Activated naive CD4-positive, alpha-beta T cell treated with anti-CD3 and anti-CD28 coated beads, Interleukin-2, amount 10 ng/mL, durations not matched to agents 7 days and 5 days (primary cell): ENCODE measurements around the gene MTPN.

Source experiments
- CTCF ChIA-PET: fragments of 350-600 bp; sonication (Branson Sonifier 250); formaldehyde crosslinking; loops from one replicate; lab custom pipeline; 2021; ENCODE audit warnings: antibody characterized with exemption; lab: Charles Lee
- DNase-seq: peaks from one replicate; pipeline ENCODE4 v3.0.0-alpha.2; 2020
- H3K27ac Mint-ChIP-seq: one replicate; pipeline ENCODE4 v1.8.0; 2021; ENCODE audit warnings: mild to moderate bottlenecking, moderate library complexity, mixed read lengths
- H3K27me3 Mint-ChIP-seq: one replicate; pipeline ENCODE4 v1.8.0; 2021; ENCODE audit warnings: mild to moderate bottlenecking, mixed read lengths
- H3K36me3 Mint-ChIP-seq: one replicate; pipeline ENCODE4 v1.8.0; 2021; ENCODE audit warnings: mixed read lengths
- H3K4me1 Mint-ChIP-seq: one replicate; pipeline ENCODE4 v1.8.0; 2021; ENCODE audit warnings: mixed read lengths
- H3K4me3 Mint-ChIP-seq: one replicate; pipeline ENCODE4 v1.8.0; 2021; ENCODE audit warnings: mild to moderate bottlenecking, moderate library complexity, mixed read lengths
- H3K9me3 Mint-ChIP-seq: one replicate; pipeline ENCODE4 v1.8.0; 2021; ENCODE audit warnings: mixed read lengths

The MTPN gene

DNA sequence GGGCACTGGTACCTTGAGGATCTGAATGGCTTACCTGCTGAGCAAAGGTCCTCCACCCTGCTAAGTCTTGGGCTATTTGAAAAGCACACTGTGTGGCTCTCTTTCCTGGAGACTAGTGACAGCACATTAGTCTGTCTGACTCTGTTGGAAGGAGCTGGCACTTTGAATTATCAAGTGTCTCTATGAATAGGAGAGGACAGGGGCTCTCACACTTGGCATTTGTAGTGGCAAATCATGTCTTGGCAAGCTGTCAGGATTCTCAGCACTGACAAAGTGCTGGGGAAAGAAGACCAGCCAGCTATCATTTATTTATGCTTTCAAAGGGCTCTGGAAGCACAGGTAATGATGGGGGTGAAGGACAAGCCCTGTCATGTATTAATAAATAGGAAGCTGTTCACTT, 62.8 kb downstream of the MTPN start:
- CTCF ChIA-PET = no interaction called here
- no peaks in the 10 kb centered on the region for H3K4me1 Mint-ChIP-seq
- no peaks in the 10 kb centered on the region for H3K27me3 Mint-ChIP-seq
- H3K9me3 Mint-ChIP-seq = no peaks in the 10 kb centered on the region
- H3K36me3 Mint-ChIP-seq = no peaks in the 10 kb centered on the region
- DNase-seq = no peak
- H3K27ac Mint-ChIP-seq = no peak overlapping the region
- no peak overlapping the region for H3K4me3 Mint-ChIP-seq

GRCh38 chr7:135913404-135913803, 63.8 kb downstream of the MTPN start:
- no peaks in the 10 kb centered on the region for H3K4me1 Mint-ChIP-seq
- DNase-seq = no peak
- CTCF ChIA-PET = no interaction called here
- H3K36me3 Mint-ChIP-seq = no peaks in the 10 kb centered on the region
- H3K27ac Mint-ChIP-seq = no peak overlapping the region
- H3K4me3 Mint-ChIP-seq = no peak overlapping the region
- no peaks in the 10 kb centered on the region for H3K9me3 Mint-ChIP-seq
- H3K27me3 Mint-ChIP-seq = no peaks in the 10 kb centered on the region

- Mint-ChIP-seq H3K4me3 (no peak overlapping the region), H3K27ac (no peak overlapping the region), H3K9me3 (no peaks in the 10 kb centered on the region), H3K27me3 (no peaks in the 10 kb centered on the region), H3K36me3 (no peaks in the 10 kb centered on the region), H3K4me1 (no peaks in the 10 kb centered on the region)
- no peak for DNase-seq
- CTCF ChIA-PET = no interaction called here
Observed at GRCh38 chr7:135911099-135911498, 66.1 kb downstream of the MTPN start.

DNA sequence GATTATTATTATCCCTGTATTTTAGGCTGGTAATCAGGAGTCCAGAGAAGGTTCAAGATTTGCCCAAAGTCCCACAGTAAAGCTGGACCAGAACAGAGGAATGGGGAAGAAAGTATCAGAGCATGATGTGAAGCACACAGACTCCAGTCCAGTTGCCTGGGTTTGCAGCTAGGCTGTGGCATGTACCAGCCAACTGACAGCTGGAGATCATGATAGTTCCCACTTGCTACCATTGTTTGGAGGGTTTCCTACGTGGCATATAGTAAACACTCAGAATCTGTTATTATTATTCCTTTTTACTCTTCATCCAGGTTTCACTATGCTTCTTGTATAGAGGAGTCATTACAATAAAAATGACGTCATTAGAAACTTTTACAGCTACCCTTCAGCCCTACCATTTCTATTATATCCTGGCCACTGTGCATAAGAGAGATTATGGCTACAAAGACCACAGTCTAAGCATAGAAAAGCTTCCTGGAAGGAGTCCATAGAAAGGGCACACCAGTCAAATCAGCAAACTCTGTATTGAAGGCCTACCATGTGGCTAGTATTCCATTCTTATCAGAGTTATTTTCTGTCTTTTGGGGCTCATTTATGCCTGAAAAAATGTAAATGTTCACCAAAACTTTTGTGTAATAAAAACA, 66.6 kb downstream of the MTPN start:
- H3K36me3 Mint-ChIP-seq = no peaks in the 10 kb centered on the region
- H3K4me1 Mint-ChIP-seq = no peaks in the 10 kb centered on the region
- H3K9me3 Mint-ChIP-seq = no peaks in the 10 kb centered on the region
- CTCF ChIA-PET = no interaction called here
- no peak overlapping the region for H3K4me3 Mint-ChIP-seq
- no peak for DNase-seq
- H3K27ac Mint-ChIP-seq = no peak overlapping the region
- H3K27me3 Mint-ChIP-seq = no peaks in the 10 kb centered on the region

DNA sequence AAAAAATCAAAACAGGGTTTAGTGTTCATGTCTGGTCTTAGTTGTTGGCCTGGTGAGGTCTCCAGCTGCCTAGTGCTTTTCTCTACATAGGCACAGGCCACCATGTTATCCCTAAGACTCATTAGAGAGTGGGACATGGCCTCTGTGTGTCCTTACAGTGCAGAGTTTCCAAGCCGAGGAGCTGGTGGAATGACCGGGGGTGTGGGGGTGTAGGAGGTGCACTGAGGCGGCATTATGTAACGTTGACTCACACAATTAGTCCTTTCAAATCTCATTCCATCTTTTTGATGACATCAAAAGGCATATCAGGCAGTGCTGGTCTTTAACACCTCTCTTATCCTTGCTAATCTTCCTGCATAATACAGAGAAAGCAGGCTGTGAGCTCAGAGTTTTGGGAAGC, 71.3 kb downstream of the MTPN start:
- CTCF ChIA-PET = no interaction called here
- no peaks in the 10 kb centered on the region for H3K4me1 Mint-ChIP-seq
- no peak for DNase-seq

DNA sequence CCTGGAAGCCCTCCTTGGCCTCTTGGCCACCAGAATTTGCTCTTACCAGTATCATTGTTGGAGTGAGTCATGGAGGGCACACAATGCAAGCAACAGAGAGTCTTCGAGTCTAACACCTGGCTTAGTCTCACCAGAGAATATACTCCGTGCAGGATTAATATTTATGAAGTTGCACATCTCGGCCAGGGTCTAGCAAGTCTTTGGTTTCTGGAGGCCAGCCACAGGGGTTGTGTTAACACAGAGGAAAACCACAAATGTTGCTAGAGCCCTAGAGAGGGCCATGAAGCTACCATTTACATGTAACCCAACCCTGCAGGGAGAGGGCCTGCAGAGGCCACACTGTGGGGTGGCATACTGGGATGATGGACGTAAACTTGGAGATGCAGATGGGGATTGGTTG, 71.8 kb downstream of the MTPN start:
- Mint-ChIP-seq H3K36me3 (no peaks in the 10 kb centered on the region), H3K27me3 (peaks cover 4% of the 10 kb centered on the region), H3K9me3 (no peaks in the 10 kb centered on the region), H3K27ac (no peak overlapping the region), H3K4me1 (no peaks in the 10 kb centered on the region), H3K4me3 (no peak overlapping the region)
- CTCF ChIA-PET = no interaction called here
- no peak for DNase-seq

More for the DNA sequence above, 71.3 kb downstream of the MTPN start:
- no peak overlapping the region for H3K27ac Mint-ChIP-seq
- no peaks in the 10 kb centered on the region for H3K36me3 Mint-ChIP-seq
- H3K27me3 Mint-ChIP-seq = peaks cover 4% of the 10 kb centered on the region
- no peak overlapping the region for H3K4me3 Mint-ChIP-seq
- H3K9me3 Mint-ChIP-seq = no peaks in the 10 kb centered on the region

GRCh38 chr7:135904282-135904681, 72.9 kb downstream of the MTPN start:
- H3K27me3 Mint-ChIP-seq = peaks cover 4% of the 10 kb centered on the region
- no peak for DNase-seq
- H3K4me3 Mint-ChIP-seq = no peak overlapping the region
- H3K36me3 Mint-ChIP-seq = no peaks in the 10 kb centered on the region
- H3K9me3 Mint-ChIP-seq = no peaks in the 10 kb centered on the region
- CTCF ChIA-PET = no interaction called here
- H3K4me1 Mint-ChIP-seq = no peaks in the 10 kb centered on the region
- no peak overlapping the region for H3K27ac Mint-ChIP-seq

DNA sequence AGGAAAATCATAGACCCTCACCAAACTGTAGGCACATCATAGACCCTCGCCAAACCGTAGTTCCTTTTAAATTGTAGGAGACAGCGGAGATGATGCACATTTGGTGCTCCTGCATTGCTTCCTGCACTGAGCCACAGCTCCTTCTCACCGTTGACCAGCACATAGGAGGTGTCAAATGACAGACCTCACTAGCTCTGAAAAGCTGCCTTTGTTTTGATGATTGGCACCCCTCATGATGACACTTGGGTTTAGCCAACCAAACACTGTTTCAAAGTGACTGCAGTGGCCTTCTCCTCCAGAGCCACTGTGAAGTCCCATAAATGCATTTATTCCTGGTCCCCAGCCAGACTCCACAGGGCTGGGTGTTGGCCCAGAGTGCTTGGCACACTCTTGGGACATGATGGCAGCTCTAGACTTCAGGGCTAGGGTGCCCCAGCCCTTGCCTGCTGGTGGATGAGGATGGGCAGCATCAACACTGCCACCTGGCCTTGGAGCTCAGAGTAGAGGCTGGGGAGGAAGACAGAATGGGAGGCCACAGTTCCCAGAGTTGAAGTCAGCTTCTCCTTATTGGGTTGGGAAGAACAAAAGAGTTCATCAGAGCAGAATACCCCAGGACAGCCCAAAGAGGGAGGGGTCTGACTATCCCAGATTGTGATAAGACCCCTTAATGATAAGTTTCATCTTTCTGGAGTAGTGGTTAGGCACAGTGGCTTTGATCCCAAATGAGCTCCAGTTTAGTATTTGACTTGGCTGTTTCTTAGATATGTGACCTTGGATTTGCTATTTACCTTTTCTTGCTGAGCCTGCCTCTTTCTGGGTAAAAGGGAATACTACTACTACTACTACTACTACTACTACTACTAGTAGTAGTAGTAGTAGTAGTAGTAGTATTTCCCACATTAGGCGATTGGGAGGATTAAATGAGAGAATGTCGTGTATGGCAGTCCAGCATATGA, 75.3 kb downstream of the MTPN start:
- peaks cover 4% of the 10 kb centered on the region for H3K27me3 Mint-ChIP-seq
- H3K27ac Mint-ChIP-seq = no peak overlapping the region
- CTCF ChIA-PET = no interaction called here
- no peak overlapping the region for H3K4me3 Mint-ChIP-seq
- DNase-seq = no peak
- H3K4me1 Mint-ChIP-seq = no peaks in the 10 kb centered on the region
- no peaks in the 10 kb centered on the region for H3K36me3 Mint-ChIP-seq
- no peaks in the 10 kb centered on the region for H3K9me3 Mint-ChIP-seq

- no peaks in the 10 kb centered on the region for H3K36me3 Mint-ChIP-seq
- CTCF ChIA-PET = no interaction called here
- no peak overlapping the region for H3K4me3 Mint-ChIP-seq
- no peaks in the 10 kb centered on the region for H3K9me3 Mint-ChIP-seq
- no peaks in the 10 kb centered on the region for H3K4me1 Mint-ChIP-seq
- H3K27me3 Mint-ChIP-seq = peaks cover 4% of the 10 kb centered on the region
- no peak for DNase-seq
- no peak overlapping the region for H3K27ac Mint-ChIP-seq
Observed at GRCh38 chr7:135900065-135900546, 77.1 kb downstream of the MTPN start.

GRCh38 chr7:135899458-135900064, 77.6 kb downstream of the MTPN start:
- Mint-ChIP-seq H3K27me3 (peaks cover 4% of the 10 kb centered on the region), H3K36me3 (no peaks in the 10 kb centered on the region), H3K4me3 (no peak overlapping the region), H3K9me3 (no peaks in the 10 kb centered on the region), H3K4me1 (no peaks in the 10 kb centered on the region), H3K27ac (no peak overlapping the region)
- CTCF ChIA-PET = no interaction called here
- no peak for DNase-seq

GRCh38 chr7:135898226-135898625, 78.9 kb downstream of the MTPN start:
- no peak overlapping the region for H3K27ac Mint-ChIP-seq
- no peak overlapping the region for H3K4me3 Mint-ChIP-seq
- peaks cover 4% of the 10 kb centered on the region for H3K27me3 Mint-ChIP-seq
- H3K9me3 Mint-ChIP-seq = no peaks in the 10 kb centered on the region
- H3K4me1 Mint-ChIP-seq = no peaks in the 10 kb centered on the region
- no peaks in the 10 kb centered on the region for H3K36me3 Mint-ChIP-seq
- CTCF ChIA-PET = no interaction called here
- no peak for DNase-seq

DNA sequence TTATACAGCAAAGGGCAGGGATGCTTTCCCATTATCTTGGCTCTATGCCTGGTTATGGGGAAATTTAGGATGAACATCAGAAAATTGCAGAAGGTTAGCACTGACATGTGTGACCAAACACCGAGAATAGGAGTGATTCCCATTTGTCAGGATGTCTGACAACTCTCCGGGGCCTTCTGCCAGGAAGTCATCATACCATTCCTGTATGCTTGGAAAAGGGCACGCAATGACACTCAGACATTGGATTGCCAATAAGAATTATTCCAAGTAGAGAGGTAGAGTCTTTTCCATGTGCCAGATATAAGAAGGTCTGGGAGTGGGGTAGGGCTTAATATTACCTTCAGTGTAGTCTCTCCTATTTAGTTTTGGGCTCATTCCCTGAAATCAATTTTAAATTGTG, 82.3 kb downstream of the MTPN start:
- Mint-ChIP-seq H3K4me3 (no peak overlapping the region), H3K27ac (no peak overlapping the region), H3K9me3 (no peaks in the 10 kb centered on the region), H3K27me3 (no peaks in the 10 kb centered on the region), H3K4me1 (no peaks in the 10 kb centered on the region), H3K36me3 (no peaks in the 10 kb centered on the region)
- no peak for DNase-seq
- CTCF ChIA-PET = no interaction called here

- no peaks in the 10 kb centered on the region for H3K36me3 Mint-ChIP-seq
- no peaks in the 10 kb centered on the region for H3K27me3 Mint-ChIP-seq
- DNase-seq = no peak
- no peak overlapping the region for H3K4me3 Mint-ChIP-seq
- CTCF ChIA-PET = no interaction called here
- no peaks in the 10 kb centered on the region for H3K9me3 Mint-ChIP-seq
- H3K4me1 Mint-ChIP-seq = no peaks in the 10 kb centered on the region
- no peak overlapping the region for H3K27ac Mint-ChIP-seq
Observed at GRCh38 chr7:135889823-135890222, 87.3 kb downstream of the MTPN start.

DNA sequence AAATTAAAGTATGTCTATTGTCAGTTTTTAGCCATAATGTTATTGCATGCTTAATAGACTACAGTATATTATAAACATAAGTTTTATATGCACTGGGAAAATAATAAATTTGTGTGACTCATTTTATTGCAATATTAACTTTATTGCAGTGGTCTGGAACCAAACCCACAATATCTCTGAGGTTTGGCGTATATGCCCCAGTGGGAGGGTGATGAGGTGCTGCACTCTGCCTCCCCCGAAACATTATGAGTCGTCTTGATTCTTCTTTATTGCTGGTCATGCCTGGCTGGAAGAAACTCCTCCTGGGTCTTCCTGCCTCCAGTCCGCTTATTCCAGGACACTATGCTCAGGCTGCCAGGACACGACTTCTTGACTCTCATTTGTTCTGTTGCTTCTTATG, 88.4 kb downstream of the MTPN start:
- Mint-ChIP-seq H3K36me3 (no peaks in the 10 kb centered on the region), H3K27me3 (no peaks in the 10 kb centered on the region), H3K9me3 (no peaks in the 10 kb centered on the region), H3K4me1 (no peaks in the 10 kb centered on the region), H3K4me3 (no peak overlapping the region), H3K27ac (no peak overlapping the region)
- no peak for DNase-seq
- CTCF ChIA-PET = no interaction called here
